Mononuclear cell (primary cell): ENCODE results near the gene RASGRF1. TPM values are rescaled to one million over a fixed set of nuclear protein-coding genes. Genes with fewer than 3 reads are reported as not detected.
"Not testable (repeated sequence)": the region's sequence is repeated elsewhere in the genome, so short reads cannot be mapped to it uniquely, and the experiment has no call there.

Experiments
- H3K27me3 ChIP-seq: 2 replicates; pipeline ENCODE4 v1.6.0; 2011; ENCODE audit warnings: low read length, control low read depth; ENCODE audit not compliant: insufficient read depth
- H3K4me1 ChIP-seq: 2 replicates; pipeline ENCODE4 v1.5.1; 2011; ENCODE audit warnings: mild to moderate bottlenecking, low read length, control low read depth; ENCODE audit not compliant: insufficient read depth
- H3K4me3 ChIP-seq: 2 replicates; pipeline ENCODE4 v1.5.1; 2011; ENCODE audit warnings: mild to moderate bottlenecking, low read length, moderate library complexity
- H3K9me3 ChIP-seq: 2 replicates; pipeline ENCODE4 v1.5.1; 2011; ENCODE audit warnings: low read depth, mild to moderate bottlenecking, control low read depth, low read length
- total RNA-seq: library from RNA; depleted of rRNA; stranded (reverse); fragments of >200 nt; gene quantifications from one replicate; pipeline ENCODE4 v1.2.3, GENCODE V29; 2012

RASGRF1 gene
- total RNA-seq, 1 donor, result not detected

- no peak overlapping the region for H3K4me3 ChIP-seq
- no peaks in the 10 kb centered on the region for H3K9me3 ChIP-seq
- no peaks in the 10 kb centered on the region for H3K27me3 ChIP-seq
- H3K4me1 ChIP-seq, result peaks cover 12% of the 10 kb centered on the region
Observed at GRCh38 chr15:78999636-79000035, 90.9 kb downstream of the RASGRF1 start.

- Histone ChIP-seq H3K4me3 (no peak overlapping the region), H3K4me1 (peaks cover under 1% of the 10 kb centered on the region), H3K9me3 (no peaks in the 10 kb centered on the region), H3K27me3 (no peaks in the 10 kb centered on the region)
Observed at GRCh38 chr15:78998526-78998925, 92.1 kb downstream of the RASGRF1 start.

GRCh38 chr15:78997981-78998499 is 92.5 kb downstream of the RASGRF1 start:
- H3K27me3 ChIP-seq, result no peaks in the 10 kb centered on the region
- no peak overlapping the region for H3K4me3 ChIP-seq
- no peaks in the 10 kb centered on the region for H3K9me3 ChIP-seq
- no peaks in the 10 kb centered on the region for H3K4me1 ChIP-seq

- H3K9me3 ChIP-seq, result no peaks in the 10 kb centered on the region
- H3K4me3 ChIP-seq, result no peak overlapping the region
- no peaks in the 10 kb centered on the region for H3K27me3 ChIP-seq
- no peaks in the 10 kb centered on the region for H3K4me1 ChIP-seq
Observed at GRCh38 chr15:78996894-78997275, 93.7 kb downstream of the RASGRF1 start.

- Histone ChIP-seq H3K4me3 (no peak overlapping the region), H3K4me1 (no peaks in the 10 kb centered on the region), H3K27me3 (no peaks in the 10 kb centered on the region), H3K9me3 (no peaks in the 10 kb centered on the region)
Observed at GRCh38 chr15:78995921-78996893, 94.4 kb downstream of the RASGRF1 start.

GRCh38 chr15:78995161-78995560 is 95.4 kb downstream of the RASGRF1 start:
- H3K27me3 ChIP-seq, H3K4me1 ChIP-seq, H3K9me3 ChIP-seq, H3K4me3 ChIP-seq: not testable (repeated sequence)

GRCh38 chr15:78993931-78994530 is 96.5 kb downstream of the RASGRF1 start:
- H3K4me3 ChIP-seq, result no peak overlapping the region
- H3K27me3 ChIP-seq, result no peaks in the 10 kb centered on the region
- no peaks in the 10 kb centered on the region for H3K9me3 ChIP-seq
- H3K4me1 ChIP-seq, result peaks cover 9% of the 10 kb centered on the region

- H3K4me3 ChIP-seq, result no peak overlapping the region
- no peaks in the 10 kb centered on the region for H3K9me3 ChIP-seq
- peaks cover 15% of the 10 kb centered on the region for H3K4me1 ChIP-seq
- H3K27me3 ChIP-seq, result no peaks in the 10 kb centered on the region
Observed at GRCh38 chr15:78993257-78993930, 97.2 kb downstream of the RASGRF1 start.

GRCh38 chr15:78992416-78993256 is 97.9 kb downstream of the RASGRF1 start:
- no peaks in the 10 kb centered on the region for H3K27me3 ChIP-seq
- H3K9me3 ChIP-seq, result no peaks in the 10 kb centered on the region
- peaks cover 23% of the 10 kb centered on the region for H3K4me1 ChIP-seq
- H3K4me3 ChIP-seq, result no peak overlapping the region

- Histone ChIP-seq H3K4me3 (no peak overlapping the region), H3K9me3 (no peaks in the 10 kb centered on the region), H3K4me1 (peaks cover 24% of the 10 kb centered on the region), H3K27me3 (no peaks in the 10 kb centered on the region)
Observed at GRCh38 chr15:78991879-78992278, 98.7 kb downstream of the RASGRF1 start.

GRCh38 chr15:78991476-78991875 is 99.1 kb downstream of the RASGRF1 start:
- H3K4me1 ChIP-seq, result peaks cover 24% of the 10 kb centered on the region
- H3K27me3 ChIP-seq, result no peaks in the 10 kb centered on the region
- H3K9me3 ChIP-seq, result no peaks in the 10 kb centered on the region
- H3K4me3 ChIP-seq, result no peak overlapping the region

GRCh38 chr15:78990278-78990677 is 100.3 kb downstream of the RASGRF1 start:
- no peaks in the 10 kb centered on the region for H3K9me3 ChIP-seq
- H3K4me3 ChIP-seq, result no peak overlapping the region
- no peaks in the 10 kb centered on the region for H3K27me3 ChIP-seq
- peaks cover 24% of the 10 kb centered on the region for H3K4me1 ChIP-seq

GRCh38 chr15:78989701-78990240 is 100.8 kb downstream of the RASGRF1 start:
- no peaks in the 10 kb centered on the region for H3K9me3 ChIP-seq

GRCh38 chr15:78988361-78988911 is 102.1 kb downstream of the RASGRF1 start:
- H3K9me3 ChIP-seq, result no peaks in the 10 kb centered on the region
- no peak overlapping the region for H3K4me3 ChIP-seq
- peaks cover 24% of the 10 kb centered on the region for H3K4me1 ChIP-seq
- H3K27me3 ChIP-seq, result no peaks in the 10 kb centered on the region

More at GRCh38 chr15:78989701-78990240, 100.8 kb downstream of the RASGRF1 start:
- no peak overlapping the region for H3K4me3 ChIP-seq
- peaks cover 24% of the 10 kb centered on the region for H3K4me1 ChIP-seq
- H3K27me3 ChIP-seq, result no peaks in the 10 kb centered on the region
